Erythroblast (primary cell): ENCODE data around the gene TPRA1.
A peak's percentile ranks its signal among the peaks of the same experiment; 100 is the strongest.

Experiments used
- DNase-seq, 2 experiments: peaks; one replicate each; lab custom pipeline; 2025; lab: John Stamatoyannopoulos, UW
- GATA1 ChIP-seq: IDR thresholded peaks from 2 replicates; pipeline ENCODE4 v1.6.1; 2011; ENCODE audit warnings: low read depth, mild to moderate bottlenecking, control low read depth, low read length, moderate library complexity
- POLR2A ChIP-seq: IDR thresholded peaks from 2 replicates; pipeline ENCODE4 v1.6.1; 2011; ENCODE audit warnings: mild to moderate bottlenecking, low read length

Gene TPRA1

GRCh38 chr3:127589600-127590281 is 792 bp downstream of the TPRA1 start:
- peak; percentile 56 to 71 for DNase-seq
- TF ChIP-seq GATA1: no peak

- TF ChIP-seq GATA1: no peak
- TF ChIP-seq POLR2A: peak; percentile 8
- DNase-seq: peak; percentile 71 to 75
These were observed 1.5 kb downstream of the TPRA1 start for GRCh38 chr3:127588806-127589577.

DNA sequence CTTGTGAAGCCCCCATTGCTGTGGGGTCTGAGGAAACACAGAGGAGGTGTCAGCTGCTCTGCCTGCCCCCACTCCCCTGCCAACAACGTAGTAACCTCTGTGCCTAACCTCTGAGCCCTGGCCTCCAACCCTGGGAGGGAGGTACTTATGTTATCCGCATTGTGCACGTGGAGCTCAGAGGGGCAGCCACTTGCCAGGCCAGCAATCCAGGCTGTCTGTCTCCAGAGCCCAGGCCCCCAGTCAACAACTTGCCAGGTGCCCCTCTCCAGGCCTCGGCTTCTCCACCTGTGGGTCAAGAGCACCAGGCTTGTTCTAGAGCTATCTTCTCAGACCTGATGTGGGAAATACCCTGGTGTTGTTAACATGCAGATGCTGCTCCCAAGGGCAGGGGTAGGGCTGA is 2.7 kb downstream of the TPRA1 start:
- TF ChIP-seq GATA1 (no peak), POLR2A (no peak)
- DNase-seq: peak; percentile 35 to 46

- no peak for TF ChIP-seq POLR2A
- no peak for TF ChIP-seq GATA1
- DNase-seq: peak; percentile 81 to 93
These were observed 4.6 kb downstream of the TPRA1 start for GRCh38 chr3:127585813-127586413.

GRCh38 chr3:127585163-127585812 is 5.2 kb downstream of the TPRA1 start:
- DNase-seq: peak; percentile 47 to 49
- TF ChIP-seq POLR2A (no peak), GATA1 (no peak)

GRCh38 chr3:127584734-127585133 is 5.8 kb downstream of the TPRA1 start:
- TF ChIP-seq GATA1 (no peak), POLR2A (no peak)
- DNase-seq: peak in 1 of 2 experiments; percentile 56

DNA sequence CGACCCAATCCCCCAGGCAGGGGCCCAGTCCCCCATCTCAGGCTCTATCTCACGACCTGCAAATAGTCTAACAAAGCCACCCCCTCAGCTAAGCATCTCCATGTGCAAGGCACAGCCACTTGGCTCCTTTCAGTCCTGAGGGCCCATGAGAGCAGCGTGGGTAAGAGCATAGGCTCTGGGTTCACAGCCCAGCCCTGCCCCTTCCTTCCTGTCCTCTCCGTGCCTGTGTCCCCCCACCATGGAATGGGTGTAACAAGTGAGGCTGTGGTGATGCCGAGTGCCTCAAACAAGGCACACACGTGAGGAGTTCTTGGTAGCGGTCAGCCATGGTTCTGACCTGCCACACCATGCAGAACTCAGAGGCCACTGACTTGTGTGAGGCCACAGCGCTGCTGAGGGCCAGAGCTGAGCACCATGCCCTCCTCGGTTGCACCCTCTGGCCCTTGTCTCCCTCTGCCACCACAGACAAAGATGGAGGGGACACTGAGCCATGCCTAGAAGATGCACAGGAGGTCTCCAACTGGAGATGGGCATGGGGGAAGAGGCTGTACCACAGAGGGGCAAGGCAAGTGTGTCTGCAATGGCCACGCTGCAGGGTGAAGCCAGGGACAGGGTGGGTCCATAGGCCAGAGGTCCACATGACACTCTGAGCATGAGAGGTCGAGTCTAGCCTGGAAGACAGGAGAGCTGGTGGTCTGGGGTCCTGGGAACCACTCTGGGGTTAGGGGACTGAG is 10.0 kb downstream of the TPRA1 start:
- no peak for TF ChIP-seq POLR2A
- TF ChIP-seq GATA1: no peak
- DNase-seq: no peak

- TF ChIP-seq POLR2A (no peak), GATA1 (no peak)
- no peak for DNase-seq
These were observed 11.7 kb downstream of the TPRA1 start for GRCh38 chr3:127578802-127579201.

- TF ChIP-seq POLR2A (no peak), GATA1 (no peak)
- no peak for DNase-seq
These were observed 12.4 kb downstream of the TPRA1 start for GRCh38 chr3:127578168-127578567.

- DNase-seq: no peak
- TF ChIP-seq POLR2A: no peak
- no peak for TF ChIP-seq GATA1
These were observed 13.1 kb downstream of the TPRA1 start for GRCh38 chr3:127577448-127577847.

DNA sequence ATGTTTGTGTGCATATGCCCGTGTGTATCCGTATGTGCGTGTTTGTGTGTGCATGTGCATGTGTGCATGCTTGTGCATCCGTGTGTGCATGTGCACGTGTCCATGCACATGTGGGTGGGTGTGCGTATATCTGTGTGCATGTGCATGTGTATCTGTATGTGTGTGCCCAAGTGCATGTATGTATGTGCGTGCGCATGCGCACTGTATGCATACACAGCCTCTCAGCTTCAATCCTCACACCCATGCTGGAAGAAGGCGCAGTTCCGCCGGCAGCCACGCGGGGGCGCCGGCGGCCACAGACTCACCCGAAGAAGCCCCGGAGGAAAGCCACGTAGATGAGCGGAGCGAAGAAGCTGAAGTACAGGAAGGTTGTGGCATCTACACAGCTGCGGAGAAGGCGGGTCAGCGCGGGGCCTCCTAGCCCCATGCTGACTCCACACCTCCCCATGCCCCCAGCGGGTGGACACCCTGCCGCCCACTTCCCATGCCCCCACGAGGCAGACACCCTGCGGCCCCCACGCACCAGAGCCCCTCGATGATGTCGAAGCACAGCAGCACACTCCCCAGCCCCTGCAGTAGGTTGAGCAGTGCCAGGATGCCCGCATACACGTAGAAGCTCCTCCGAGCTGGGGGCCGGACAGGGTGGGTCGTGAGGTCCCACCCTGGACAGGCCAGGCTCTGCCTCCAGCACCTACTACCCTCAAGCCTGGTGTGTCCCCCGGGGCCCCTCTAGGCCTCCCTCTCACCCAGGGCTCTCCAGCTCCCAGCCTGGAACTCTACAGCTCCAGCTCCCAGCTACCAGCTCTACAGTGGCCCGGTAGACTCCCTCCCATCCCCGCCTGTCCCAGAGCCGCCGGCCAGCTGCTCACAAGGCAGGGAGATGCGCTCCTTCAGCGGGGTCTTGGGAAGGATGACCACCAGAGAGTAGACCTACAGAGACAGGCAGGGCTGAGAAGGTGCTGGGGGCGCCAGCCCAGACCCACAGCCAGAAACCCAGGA is 15.4 kb downstream of the TPRA1 start:
- TF ChIP-seq POLR2A (no peak), GATA1 (no peak)
- peak; percentile 91 to 94 for DNase-seq

GRCh38 chr3:127573912-127574311 is 16.6 kb downstream of the TPRA1 start:
- DNase-seq: no peak
- TF ChIP-seq POLR2A (no peak), GATA1 (no peak)
